Measurements from ENCODE around the gene NHLH1. TPM values are rescaled to one million over a fixed set of nuclear protein-coding genes. Genes with fewer than 3 reads are reported as not detected.

NHLH1 gene
- total and polyA plus RNA-seq, 2 experiments from 2014 or later, result 0.12 TPM; not detected in 1

DNA sequence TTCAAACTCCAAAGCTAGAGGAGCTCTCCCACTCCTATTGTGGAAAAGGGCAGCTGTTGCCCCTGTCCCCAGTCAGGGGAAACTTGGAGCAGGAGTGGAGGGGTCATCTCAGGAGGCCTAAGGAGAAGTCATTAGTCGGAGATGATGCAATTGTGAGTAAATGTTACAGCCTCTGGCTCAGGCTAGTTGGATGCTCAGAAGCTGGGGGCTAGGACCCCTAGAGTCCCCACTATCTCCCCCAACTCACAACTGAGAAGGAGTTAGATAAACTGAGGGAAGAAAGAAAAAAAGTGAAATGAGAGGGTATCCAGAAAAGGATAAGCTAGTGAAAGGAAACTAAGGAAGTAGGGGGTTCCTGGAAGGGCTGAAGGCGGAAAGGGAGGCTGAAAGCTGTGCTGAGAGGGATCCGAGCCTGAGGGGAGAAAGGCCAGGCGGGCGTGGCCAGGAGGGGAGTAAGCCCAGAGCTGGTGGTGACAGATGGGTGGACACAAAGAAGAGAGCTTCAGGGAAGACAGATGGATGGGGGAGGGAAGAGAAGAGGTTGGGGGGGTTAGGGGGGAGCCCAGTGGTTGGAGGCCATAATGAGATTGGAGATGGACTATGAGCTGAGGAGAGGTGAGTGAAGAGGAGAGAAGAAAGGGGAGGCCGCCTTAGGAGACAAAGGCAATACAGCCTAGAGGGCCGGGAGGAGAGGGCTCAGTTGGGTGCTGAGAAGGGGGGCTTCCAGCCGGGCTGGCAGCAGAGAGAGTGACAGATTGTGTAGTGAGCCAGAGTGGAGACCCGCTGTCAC, 4.5 kb upstream of the NHLH1 start:
- H3K4me3 ChIP-seq, result no peak overlapping the region
- DNase-seq (ENCODE audit: low read depth in 1 of 2, low spot score in 1 of 2), result peak; percentile 28 to 39
- peaks cover 16% of the 10 kb centered on the region for H3K4me1 ChIP-seq (ENCODE audit: low read depth)
- TF ChIP-seq, protein P1, sequence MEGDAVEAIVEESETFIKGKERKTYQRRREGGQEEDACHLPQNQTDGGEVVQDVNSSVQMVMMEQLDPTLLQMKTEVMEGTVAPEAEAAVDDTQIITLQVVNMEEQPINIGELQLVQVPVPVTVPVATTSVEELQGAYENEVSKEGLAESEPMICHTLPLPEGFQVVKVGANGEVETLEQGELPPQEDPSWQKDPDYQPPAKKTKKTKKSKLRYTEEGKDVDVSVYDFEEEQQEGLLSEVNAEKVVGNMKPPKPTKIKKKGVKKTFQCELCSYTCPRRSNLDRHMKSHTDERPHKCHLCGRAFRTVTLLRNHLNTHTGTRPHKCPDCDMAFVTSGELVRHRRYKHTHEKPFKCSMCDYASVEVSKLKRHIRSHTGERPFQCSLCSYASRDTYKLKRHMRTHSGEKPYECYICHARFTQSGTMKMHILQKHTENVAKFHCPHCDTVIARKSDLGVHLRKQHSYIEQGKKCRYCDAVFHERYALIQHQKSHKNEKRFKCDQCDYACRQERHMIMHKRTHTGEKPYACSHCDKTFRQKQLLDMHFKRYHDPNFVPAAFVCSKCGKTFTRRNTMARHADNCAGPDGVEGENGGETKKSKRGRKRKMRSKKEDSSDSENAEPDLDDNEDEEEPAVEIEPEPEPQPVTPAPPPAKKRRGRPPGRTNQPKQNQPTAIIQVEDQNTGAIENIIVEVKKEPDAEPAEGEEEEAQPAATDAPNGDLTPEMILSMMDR (IDR thresholded peaks at IDR 0.05; ENCODE audit: low read depth, low read length), result no peak
- no peaks in the 10 kb centered on the region for H3K27me3 ChIP-seq
- H3K9me3 ChIP-seq (ENCODE audit: low read depth), result no peaks in the 10 kb centered on the region
- no peaks in the 10 kb centered on the region for H3K36me3 ChIP-seq
- H3K27ac ChIP-seq, result peak overlapping the region; percentile 67

DNA sequence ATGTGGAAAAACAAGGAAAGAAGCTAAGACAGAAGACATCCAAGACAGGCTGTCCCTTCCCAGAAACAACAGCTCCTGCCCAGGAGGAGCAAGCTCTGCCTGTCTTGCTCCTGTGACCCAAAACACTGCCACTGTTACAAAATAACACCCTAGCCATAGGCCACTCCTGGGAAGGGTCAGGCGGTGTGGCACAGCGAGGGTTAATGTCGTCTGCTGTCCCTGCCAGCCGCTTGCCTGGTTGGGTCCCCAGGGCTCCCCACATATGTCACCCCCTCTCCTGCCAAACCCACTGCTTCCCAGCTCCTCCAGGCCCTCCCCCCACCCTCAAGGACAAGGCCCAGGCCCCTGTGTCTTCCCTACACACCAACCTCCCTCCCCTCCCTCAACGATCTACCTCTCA, 3.9 kb upstream of the NHLH1 start:
- TF ChIP-seq, protein P1 (IDR thresholded peaks at IDR 0.05; ENCODE audit: low read depth, low read length), result no peak
- Histone ChIP-seq H3K27me3 (no peaks in the 10 kb centered on the region), H3K9me3 (ENCODE audit: low read depth) (no peaks in the 10 kb centered on the region), H3K27ac (peak overlapping the region; percentile 67), H3K4me1 (ENCODE audit: low read depth) (peaks cover 16% of the 10 kb centered on the region), H3K4me3 (no peak overlapping the region), H3K36me3 (no peaks in the 10 kb centered on the region)
- DNase-seq (ENCODE audit: low read depth in 1 of 2, low spot score in 1 of 2), result no peak

DNA sequence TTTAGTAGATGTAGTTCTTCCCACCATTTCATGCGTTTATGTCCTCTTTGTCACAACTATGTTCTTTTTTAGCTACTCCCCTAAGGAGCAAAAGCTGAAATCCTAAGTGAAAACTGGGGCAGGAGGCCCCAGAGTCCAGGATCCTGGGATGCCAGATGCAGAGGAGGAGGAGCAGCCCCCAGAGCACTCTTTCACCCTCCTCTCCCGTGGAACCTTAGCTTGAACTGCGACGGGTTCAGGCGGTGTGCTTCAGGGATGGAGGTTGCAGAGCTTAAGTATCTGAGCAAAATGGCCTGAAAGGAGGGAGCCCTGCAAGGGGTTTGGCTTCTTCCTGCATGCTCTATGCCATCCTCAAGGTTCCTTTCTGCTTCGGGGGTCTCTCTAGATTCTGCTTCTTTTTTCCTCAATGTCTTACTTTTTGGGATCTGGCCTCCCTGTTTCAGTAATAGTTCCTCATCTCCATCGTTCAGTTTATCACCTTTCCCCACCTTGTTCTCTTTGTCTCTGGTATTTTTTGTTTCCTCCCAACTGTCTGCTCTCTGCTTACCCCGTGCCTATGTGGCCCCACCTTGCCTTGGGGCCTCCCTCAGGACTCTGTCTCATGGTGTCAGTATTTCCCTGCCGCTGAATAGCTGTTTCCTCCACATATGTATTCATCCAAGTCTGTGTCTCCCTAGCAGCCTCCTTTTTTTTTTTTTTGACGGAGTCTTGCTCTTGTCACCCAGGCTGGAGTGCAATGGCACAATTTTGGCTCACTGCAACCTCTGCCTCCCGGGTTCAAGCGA, 2.7 kb upstream of the NHLH1 start:
- no peaks in the 10 kb centered on the region for H3K9me3 ChIP-seq (ENCODE audit: low read depth)
- H3K36me3 ChIP-seq, result no peaks in the 10 kb centered on the region
- H3K27ac ChIP-seq, result no peak overlapping the region
- H3K4me3 ChIP-seq, result no peak overlapping the region
- TF ChIP-seq, protein P1 (IDR thresholded peaks at IDR 0.05; ENCODE audit: low read depth, low read length), result no peak
- DNase-seq (ENCODE audit: low read depth in 1 of 2, low spot score in 1 of 2), result no peak
- no peaks in the 10 kb centered on the region for H3K27me3 ChIP-seq
- H3K4me1 ChIP-seq (ENCODE audit: low read depth), result peaks cover 16% of the 10 kb centered on the region

DNA sequence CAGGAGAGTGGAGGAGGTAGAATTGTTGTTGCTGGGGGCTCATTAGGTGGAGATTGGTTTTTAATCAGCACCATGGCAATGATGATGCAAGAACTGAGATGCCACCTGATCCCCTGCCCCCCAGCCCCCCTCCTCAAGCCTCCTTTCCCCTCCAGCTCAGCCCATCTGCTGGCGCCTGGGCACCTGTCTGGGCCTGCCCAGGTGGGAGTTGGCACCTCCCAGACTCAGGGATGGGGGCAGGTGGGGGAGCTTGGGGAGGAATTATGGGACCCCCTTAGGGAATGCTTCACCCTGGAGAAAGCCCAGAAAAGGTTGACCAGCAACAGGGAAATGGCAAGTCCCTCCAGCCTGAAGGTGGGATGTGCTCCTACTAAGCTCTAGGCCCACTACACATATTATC, 1.5 kb upstream of the NHLH1 start:
- Histone ChIP-seq H3K27ac (no peak overlapping the region), H3K27me3 (no peaks in the 10 kb centered on the region), H3K36me3 (no peaks in the 10 kb centered on the region), H3K4me3 (no peak overlapping the region), H3K4me1 (ENCODE audit: low read depth) (peaks cover 16% of the 10 kb centered on the region), H3K9me3 (ENCODE audit: low read depth) (no peaks in the 10 kb centered on the region)
- TF ChIP-seq, protein P1 (IDR thresholded peaks at IDR 0.05; ENCODE audit: low read depth, low read length), result no peak
- DNase-seq (ENCODE audit: low read depth in 1 of 2, low spot score in 1 of 2), result no peak

DNA sequence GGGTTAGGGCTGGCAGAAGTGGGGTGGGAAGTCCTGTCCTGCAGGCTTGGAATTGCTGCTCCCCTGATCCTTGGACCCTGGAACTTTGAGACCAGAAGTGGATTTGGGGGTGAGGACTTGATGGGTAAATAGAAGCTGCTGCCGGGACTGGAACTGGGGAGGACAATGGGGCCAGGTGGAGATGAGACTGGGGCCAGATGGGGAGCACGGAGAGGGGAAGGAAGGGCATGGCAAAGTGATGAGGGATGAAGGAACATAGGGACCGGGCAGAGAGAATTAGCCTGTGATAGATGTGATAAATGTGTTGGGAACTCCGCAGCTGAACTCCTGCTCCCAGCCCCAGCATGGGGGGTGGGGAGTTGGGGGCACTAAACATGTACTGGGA, 637 bp downstream of the NHLH1 start:
- Histone ChIP-seq H3K4me3 (no peak overlapping the region), H3K9me3 (ENCODE audit: low read depth) (no peaks in the 10 kb centered on the region), H3K4me1 (ENCODE audit: low read depth) (peaks cover 8% of the 10 kb centered on the region), H3K27me3 (no peaks in the 10 kb centered on the region), H3K27ac (no peak overlapping the region), H3K36me3 (no peaks in the 10 kb centered on the region)
- no peak for DNase-seq (ENCODE audit: low read depth in 1 of 2, low spot score in 1 of 2)
- TF ChIP-seq, protein P1 (IDR thresholded peaks at IDR 0.05; ENCODE audit: low read depth, low read length), result no peak

All from cardiac muscle cell (in vitro differentiated cells and primary cell).